ENCODE results near the gene SFTPA2.

- TF ChIP-seq, protein P1, sequence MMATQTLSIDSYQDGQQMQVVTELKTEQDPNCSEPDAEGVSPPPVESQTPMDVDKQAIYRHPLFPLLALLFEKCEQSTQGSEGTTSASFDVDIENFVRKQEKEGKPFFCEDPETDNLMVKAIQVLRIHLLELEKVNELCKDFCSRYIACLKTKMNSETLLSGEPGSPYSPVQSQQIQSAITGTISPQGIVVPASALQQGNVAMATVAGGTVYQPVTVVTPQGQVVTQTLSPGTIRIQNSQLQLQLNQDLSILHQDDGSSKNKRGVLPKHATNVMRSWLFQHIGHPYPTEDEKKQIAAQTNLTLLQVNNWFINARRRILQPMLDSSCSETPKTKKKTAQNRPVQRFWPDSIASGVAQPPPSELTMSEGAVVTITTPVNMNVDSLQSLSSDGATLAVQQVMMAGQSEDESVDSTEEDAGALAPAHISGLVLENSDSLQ (IDR thresholded peaks at IDR 0.05): no peak
- TF ChIP-seq FOXA1 (IDR thresholded peaks at IDR 0.05): no peak
- no peak for TF ChIP-seq ELF4 (IDR thresholded peaks at IDR 0.05)
Observed at GRCh38 chr10:79602953-79603352, 42.7 kb upstream of the SFTPA2 start.
